GM23248 (cell line): Measurements from ENCODE around the gene TAMALIN. TPM values are rescaled to one million over a fixed set of nuclear protein-coding genes. Genes with fewer than 3 reads are reported as not detected.

Experiments
- DNase-seq: peaks from one replicate; pipeline ENCODE4 v3.0.0-alpha.2; 2015
- H2AFZ ChIP-seq: fragments of 200-600 bp; sonication (generic); 2 replicates; pipeline ENCODE4 v1.6.1; 2016; ENCODE audit warnings: antibody characterized with exemption
- H3F3A ChIP-seq: fragments of 200-600 bp; sonication (generic); 2 replicates; pipeline ENCODE4 v1.6.1; 2016; ENCODE audit warnings: mild to moderate bottlenecking, antibody characterized with exemption, mixed run types; ENCODE audit not compliant: insufficient read depth
- H3K27ac ChIP-seq: fragments of 200-600 bp; sonication (generic); 2 replicates; pipeline ENCODE4 v1.5.1; 2016; ENCODE audit warnings: mild to moderate bottlenecking
- H3K27me3 ChIP-seq: fragments of 200-600 bp; sonication (generic); replicated peaks from 2 replicates; pipeline ENCODE4 v1.6.1; 2016; ENCODE audit warnings: mild to moderate bottlenecking; ENCODE audit not compliant: insufficient read depth
- H3K36me3 ChIP-seq: fragments of 200-600 bp; sonication (generic); 2 replicates; pipeline ENCODE4 v1.6.1; 2016; ENCODE audit warnings: low read depth, mild to moderate bottlenecking
- H3K4me1 ChIP-seq: fragments of 200-600 bp; sonication (generic); 2 replicates; pipeline ENCODE4 v1.6.1; 2016; ENCODE audit warnings: mild to moderate bottlenecking; ENCODE audit not compliant: insufficient read depth
- H3K4me2 ChIP-seq: fragments of 200-600 bp; sonication (generic); one replicate; pipeline ENCODE4 v1.6.1; 2016; ENCODE audit warnings: mild to moderate bottlenecking; ENCODE audit not compliant: unreplicated experiment
- H3K4me3 ChIP-seq: fragments of 200-600 bp; sonication (generic); 2 replicates; pipeline ENCODE4 v1.5.1; 2016; ENCODE audit warnings: mild to moderate bottlenecking
- H3K79me2 ChIP-seq: fragments of 200-600 bp; sonication (generic); 2 replicates; pipeline ENCODE4 v1.6.1; 2016; ENCODE audit warnings: mild to moderate bottlenecking; ENCODE audit not compliant: insufficient read depth
- H3K9ac ChIP-seq: fragments of 200-600 bp; sonication (generic); 2 replicates; pipeline ENCODE4 v1.6.1; 2016; ENCODE audit warnings: mild to moderate bottlenecking
- H3K9me2 ChIP-seq: fragments of 200-600 bp; sonication (generic); 2 replicates; pipeline ENCODE4 v1.6.1; 2016; ENCODE audit warnings: mixed run types, mild to moderate bottlenecking, moderate library complexity; ENCODE audit not compliant: insufficient read depth
- H3K9me3 ChIP-seq: fragments of 200-600 bp; sonication (generic); one replicate; pipeline ENCODE4 v1.6.1; 2017; ENCODE audit warnings: low read depth
- H4K20me1 ChIP-seq: fragments of 200-600 bp; sonication (generic); 2 replicates; pipeline ENCODE4 v1.6.0; 2016; ENCODE audit not compliant: insufficient read depth
- EZH2 ChIP-seq: fragments of 200-600 bp; sonication (generic); IDR thresholded peaks from 2 replicates; pipeline ENCODE4 v1.6.1; 2018; ENCODE audit warnings: antibody characterized with exemption, mild to moderate bottlenecking; ENCODE audit not compliant: insufficient read depth, poor library complexity, severe bottlenecking
- EZH2phosphoT487 ChIP-seq: fragments of 200-600 bp; sonication (generic); IDR thresholded peaks from 2 replicates; pipeline ENCODE4 v1.6.1; 2018; ENCODE audit warnings: antibody characterized with exemption, moderate library complexity, mild to moderate bottlenecking, low read depth; ENCODE audit not compliant: insufficient read depth
- WGBS, 2 experiments: methylation state at CpG; one replicate each; pipeline ENCODE4 v1.1.6; 2015 to 2017; ENCODE audit warnings: low lambda C conversion rate in 2 of 2, low coverage in 1 of 2; ENCODE audit errors: missing lambda C conversion rate in 2 of 2; 5-methylcytosine and 5-hydroxymethylcytosine counted together
- in situ Hi-C: fragments of 300-500 bp; cut with MboI; formaldehyde crosslinking; loops from 2 replicates; pipeline ENCODE4 v1.15.0; 2020
- polyA plus RNA-seq: library from polyadenylated mRNA; unstranded; fragments of >200 nt; fragmentation: Nextera tagmentation; extraction: Ambion mirVana; gene quantifications from 2 replicates; pipeline ENCODE4 v1.2.1, GENCODE V29; 2016
- total RNA-seq: library from RNA; depleted of rRNA; stranded (reverse); fragments of >200 nt; shearing (Covaris generic); gene quantifications from 2 replicates; pipeline ENCODE4 v1.2.3, GENCODE V29; 2014

The TAMALIN gene
- total and polyA plus RNA-seq, 2 experiments from 2014 or later = 2.2 TPM; not detected in 1

- no peak overlapping the region for H3K4me3 ChIP-seq
- no peaks in the 10 kb centered on the region for H3K9me2 ChIP-seq
- H3K4me1 ChIP-seq = peaks cover 16% of the 10 kb centered on the region; the same call in 1 of the 2 replicates
- H4K20me1 ChIP-seq = no peaks in the 10 kb centered on the region
- no peaks in the 10 kb centered on the region for H3K9me3 ChIP-seq
- DNase-seq = no peak
- no peaks in the 10 kb centered on the region for H3K36me3 ChIP-seq
- in situ Hi-C loops = no loop called here
- peaks cover 50% of the 10 kb centered on the region for H3F3A ChIP-seq
- no peaks in the 10 kb centered on the region for H3K27me3 ChIP-seq
- 85 to 87% methylated on average over 26 to 27 of the region's 27 CpGs for WGBS, 2 experiments
- TF ChIP-seq EZH2phosphoT487 (no peak), EZH2 (no peak)
- no peak overlapping the region for H3K4me2 ChIP-seq
- peak overlapping the region; percentile 50; the same call in 1 of the 2 replicates for H3K9ac ChIP-seq
- peak overlapping the region; percentile 9; the same call in 1 of the 2 replicates for H3K27ac ChIP-seq
- peaks cover 26% of the 10 kb centered on the region for H3K79me2 ChIP-seq
- no peak overlapping the region for H2AFZ ChIP-seq
These were observed 49.3 kb downstream of the TAMALIN start for GRCh38 chr12:52055731-52056711.

GRCh38 chr12:52056801-52057637 is 50.3 kb downstream of the TAMALIN start:
- no peak for TF ChIP-seq EZH2phosphoT487
- TF ChIP-seq EZH2 = no peak
- H3K4me2 ChIP-seq = no peak overlapping the region
- 59 to 61% methylated on average over 23 of the region's 23 CpGs for WGBS, 2 experiments
- in situ Hi-C loops = no loop called here
- no peak overlapping the region for H2AFZ ChIP-seq
- no peaks in the 10 kb centered on the region for H3K36me3 ChIP-seq
- H3K9me2 ChIP-seq = no peaks in the 10 kb centered on the region
- H3K4me1 ChIP-seq = peaks cover 11% of the 10 kb centered on the region; the same call in 1 of the 2 replicates
- peaks cover 47% of the 10 kb centered on the region for H3F3A ChIP-seq
- no peak overlapping the region for H3K4me3 ChIP-seq
- H3K9ac ChIP-seq = peak overlapping the region; percentile 50
- no peaks in the 10 kb centered on the region for H3K9me3 ChIP-seq
- DNase-seq = peak; percentile 83
- peak overlapping the region; percentile 9; the same call in 1 of the 2 replicates for H3K27ac ChIP-seq
- peaks cover 19% of the 10 kb centered on the region for H3K79me2 ChIP-seq
- no peaks in the 10 kb centered on the region for H3K27me3 ChIP-seq
- H4K20me1 ChIP-seq = no peaks in the 10 kb centered on the region

GRCh38 chr12:52057638-52058576 is 51.2 kb downstream of the TAMALIN start:
- no peak for DNase-seq

More at GRCh38 chr12:52057638-52058576, 51.2 kb downstream of the TAMALIN start:
- H3K9ac ChIP-seq = peak overlapping the region; percentile 50; the same call in 1 of the 2 replicates
- H3K79me2 ChIP-seq = peaks cover 10% of the 10 kb centered on the region; the same call in 1 of the 2 replicates
- H3K27me3 ChIP-seq = no peaks in the 10 kb centered on the region
- no peak overlapping the region for H3K4me2 ChIP-seq
- H3K9me2 ChIP-seq = no peaks in the 10 kb centered on the region
- no peak overlapping the region for H3K27ac ChIP-seq
- no peak overlapping the region for H2AFZ ChIP-seq
- no peaks in the 10 kb centered on the region for H3K9me3 ChIP-seq
- peaks cover 4% of the 10 kb centered on the region; the same call in 1 of the 2 replicates for H3K4me1 ChIP-seq
- TF ChIP-seq EZH2phosphoT487 = no peak
- no peak for TF ChIP-seq EZH2
- H3F3A ChIP-seq = peaks cover 39% of the 10 kb centered on the region
- WGBS, 2 experiments = 87 to 91% methylated on average over 14 of the region's 14 CpGs
- H3K36me3 ChIP-seq = no peaks in the 10 kb centered on the region
- H4K20me1 ChIP-seq = no peaks in the 10 kb centered on the region
- in situ Hi-C loops = no loop called here
- no peak overlapping the region for H3K4me3 ChIP-seq
